ENCODE measurements around the gene CPSF4. TPM values are rescaled to one million over a fixed set of nuclear protein-coding genes. Genes with fewer than 3 reads are reported as not detected.

The CPSF4 gene
- total RNA-seq, 1 experiment from 2014 or later = 98.2 TPM

GRCh38 chr7:99497766-99498545 lies 59.2 kb downstream of the CPSF4 start:
- peaks cover 13% of the 10 kb centered on the region for H3K9me3 ChIP-seq (ENCODE audit: control insufficient read depth, low read depth, low read length)
- no CpG with 5 or more reads among the region's 6 CpGs for WGBS (ENCODE audit: extremely low coverage, insufficient read length, low lambda C conversion rate)
- H4K5ac ChIP-seq (ENCODE audit: insufficient read length, low read depth, low read length) = no peak overlapping the region
- peaks cover 4% of the 10 kb centered on the region; the same call in 1 of the 2 replicates for H3K4me1 ChIP-seq (ENCODE audit: insufficient read depth, low read length)
- Mint-ChIP-seq H3K27ac (no peak overlapping the region; a peak in 1 of 7 replicates), H3K27me3 (ENCODE audit: low read depth) (no peaks in the 10 kb centered on the region), H3K36me3 (ENCODE audit: insufficient read depth in 1 of 3, low read depth in 3 of 3) (peaks cover 47 to 55% (median 50%) of the 10 kb centered on the region in 3 experiments), H3K4me3 (peak overlapping the region; percentile 98), H3K9me3 (peaks cover 22 to 28% of the 10 kb centered on the region in 2 experiments), H3K4me1 (peaks cover 14 to 21% of the 10 kb centered on the region in 2 experiments)
- no peak overlapping the region for H4K91ac ChIP-seq (ENCODE audit: insufficient read length, low read depth, low read length)
- H3T11ph ChIP-seq (ENCODE audit: low read length) = no peak overlapping the region
- no peak for DNase-seq
- H2BK12ac ChIP-seq (ENCODE audit: insufficient read length, low read depth, low read length) = no peak overlapping the region
- no peak overlapping the region for H2AFZ ChIP-seq (ENCODE audit: low read length)
- no peak overlapping the region for H2BK15ac ChIP-seq (ENCODE audit: low read depth, low read length)
- H3K27ac ChIP-seq (ENCODE audit: insufficient read length, low read depth, low read length) = no peak overlapping the region
- no peak overlapping the region for H3K9ac ChIP-seq (ENCODE audit: extremely low read depth, insufficient read length, low read length)
- peaks cover 17% of the 10 kb centered on the region for H3K79me2 ChIP-seq (ENCODE audit: insufficient read depth, low read length)
- no peak overlapping the region for H2BK5ac ChIP-seq (ENCODE audit: insufficient read length, low read length)
- H2BK120ac ChIP-seq (ENCODE audit: low read depth, low read length, poor library complexity, severe bottlenecking) = no peak overlapping the region
- H3K4ac ChIP-seq (ENCODE audit: low read depth, low read length) = no peak overlapping the region
- H2AK5ac ChIP-seq (ENCODE audit: insufficient read length, low read length) = no peak overlapping the region
- no peak overlapping the region for H2BK20ac ChIP-seq (ENCODE audit: low read depth, low read length, poor library complexity, severe bottlenecking)
- no peak for TF ChIP-seq CTCF (conservative IDR thresholded peaks at IDR 0.05)
- no peak overlapping the region for H3K18ac ChIP-seq (ENCODE audit: insufficient read length, low read depth, low read length)
- no peaks in the 10 kb centered on the region for H3K79me1 ChIP-seq (ENCODE audit: insufficient read depth, low read depth, low read length, poor library complexity, severe bottlenecking)
- H4K8ac ChIP-seq (replicated peaks; ENCODE audit: insufficient read length, low read depth, low read length) = no peak overlapping the region
- no peaks in the 10 kb centered on the region for H4K20me1 ChIP-seq (ENCODE audit: control insufficient read depth, insufficient read depth, insufficient read length)
- H3K4me2 ChIP-seq (ENCODE audit: insufficient read depth, insufficient read length, low read length) = peak overlapping the region; percentile 98
- H3K27me3 ChIP-seq (ENCODE audit: insufficient read depth, low read length) = no peaks in the 10 kb centered on the region
- H3K56ac ChIP-seq (ENCODE audit: insufficient read length, low read depth, low read length) = no peak overlapping the region
- no peak overlapping the region for H3K14ac ChIP-seq (ENCODE audit: insufficient read depth, low read length)
- no peak overlapping the region for H3K23ac ChIP-seq (ENCODE audit: insufficient read length, low read depth, low read length)
- peaks cover 12% of the 10 kb centered on the region for H3K23me2 ChIP-seq (ENCODE audit: insufficient read length, low read depth, low read length, poor library complexity, severe bottlenecking)

Measured in H9 (cell line).